Osteoblast (primary cell): ENCODE measurements around the gene SLC26A1. TPM values are rescaled to one million over a fixed set of nuclear protein-coding genes. Genes with fewer than 3 reads are reported as not detected.

ENCODE experiments used
- DNase-seq: peaks from one replicate; pipeline ENCODE4 v3.0.0; 2011; ENCODE audit warnings: low spot score, mixed read lengths; ENCODE audit not compliant: insufficient read length; ENCODE audit errors: missing footprints
- H2AFZ ChIP-seq: 2 replicates; pipeline ENCODE4 v1.6.0; 2011; ENCODE audit warnings: mild to moderate bottlenecking, low read length
- H3K27ac ChIP-seq: 2 replicates; pipeline ENCODE4 v1.5.1; 2011; ENCODE audit warnings: mild to moderate bottlenecking, low read depth, low read length, moderate library complexity
- H3K27me3 ChIP-seq: 2 replicates; pipeline ENCODE4 v1.6.0; 2012; ENCODE audit warnings: mild to moderate bottlenecking, control low read depth, inconsistent platforms, low read length, moderate library complexity; ENCODE audit not compliant: insufficient read depth
- H3K36me3 ChIP-seq: 2 replicates; pipeline ENCODE4 v1.5.1; 2011; ENCODE audit warnings: mild to moderate bottlenecking, low read length, control low read depth, moderate library complexity; ENCODE audit not compliant: insufficient read depth
- H3K4me1 ChIP-seq: 2 replicates; pipeline ENCODE4 v1.5.1; 2011; ENCODE audit warnings: mild to moderate bottlenecking, low read length, control low read depth, moderate library complexity; ENCODE audit not compliant: insufficient read depth
- H3K4me2 ChIP-seq: 2 replicates; pipeline ENCODE4 v1.6.0; 2011; ENCODE audit warnings: mild to moderate bottlenecking, low read length; ENCODE audit not compliant: insufficient read depth
- H3K4me3 ChIP-seq: fragments of 200-600 bp; sonication (generic); 3 replicates; pipeline ENCODE4 v1.5.1; 2012; ENCODE audit warnings: mild to moderate bottlenecking, low read length, inconsistent platforms; ENCODE audit not compliant: insufficient read depth
- H3K79me2 ChIP-seq: 2 replicates; pipeline ENCODE4 v1.6.0; 2012; ENCODE audit warnings: mild to moderate bottlenecking, low read length, control low read depth, inconsistent platforms; ENCODE audit not compliant: insufficient read depth
- H3K9me3 ChIP-seq: 2 replicates; pipeline ENCODE4 v1.5.1; 2011; ENCODE audit warnings: low read depth, low read length, control low read depth
- H4K20me1 ChIP-seq: 2 replicates; pipeline ENCODE4 v1.6.0; 2012; ENCODE audit warnings: mild to moderate bottlenecking, low read length, control low read depth; ENCODE audit not compliant: insufficient read depth
- total RNA-seq: library from RNA; depleted of rRNA; stranded (reverse); fragments of >200 nt; gene quantifications from 2 replicates; pipeline ENCODE4 v1.2.3, GENCODE V29; 2012
- TF ChIP-seq, protein P1 (sequence below): IDR thresholded peaks from 2 replicates; pipeline ENCODE4 v1.5.1; 2011; ENCODE audit warnings: mild to moderate bottlenecking, low read depth, low read length, moderate library complexity; ENCODE audit errors: extremely low read depth

The SLC26A1 gene
- total RNA-seq, 1 donor = 0.36 TPM

DNA sequence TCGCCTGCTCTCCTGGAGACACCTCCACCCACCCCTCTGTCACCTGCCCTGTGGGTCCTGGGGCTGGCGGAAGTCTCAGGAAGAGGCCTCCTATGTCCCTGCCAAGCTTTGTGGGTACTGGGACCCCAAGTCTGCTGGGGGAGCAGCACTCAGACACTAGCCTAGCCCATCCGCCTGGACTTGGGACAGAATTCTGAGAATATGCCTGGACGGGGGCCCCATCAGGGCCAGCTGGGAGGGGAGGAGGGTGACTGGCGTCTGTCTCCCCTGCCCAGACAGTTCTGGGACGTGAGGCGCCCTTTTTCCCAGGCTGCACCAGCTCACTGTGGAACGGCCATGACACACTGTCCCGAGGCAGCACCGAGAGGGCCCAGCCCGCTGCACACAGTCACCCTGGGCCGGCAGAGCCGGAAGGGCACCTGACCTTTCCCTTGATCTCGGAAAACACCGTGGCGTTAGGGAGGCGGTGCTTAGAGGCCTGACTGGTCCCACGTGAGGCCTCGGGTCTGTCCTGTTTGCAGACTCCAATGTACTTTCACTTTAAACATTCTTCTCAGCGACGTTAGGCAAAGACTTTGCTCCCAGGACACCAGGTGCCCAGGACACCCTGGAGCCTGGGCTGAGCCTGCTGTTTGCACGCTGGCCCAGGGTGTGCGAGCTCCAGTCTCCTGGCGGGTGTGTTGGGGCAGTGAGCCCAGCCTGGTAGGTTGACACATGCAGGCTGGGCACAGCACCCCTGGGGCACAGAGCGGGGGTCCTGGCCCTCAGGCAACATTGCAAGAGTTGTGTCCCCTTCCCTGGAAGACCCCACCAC lies 700 bp downstream of the SLC26A1 start:
- no peak for DNase-seq
- TF ChIP-seq, protein P1, sequence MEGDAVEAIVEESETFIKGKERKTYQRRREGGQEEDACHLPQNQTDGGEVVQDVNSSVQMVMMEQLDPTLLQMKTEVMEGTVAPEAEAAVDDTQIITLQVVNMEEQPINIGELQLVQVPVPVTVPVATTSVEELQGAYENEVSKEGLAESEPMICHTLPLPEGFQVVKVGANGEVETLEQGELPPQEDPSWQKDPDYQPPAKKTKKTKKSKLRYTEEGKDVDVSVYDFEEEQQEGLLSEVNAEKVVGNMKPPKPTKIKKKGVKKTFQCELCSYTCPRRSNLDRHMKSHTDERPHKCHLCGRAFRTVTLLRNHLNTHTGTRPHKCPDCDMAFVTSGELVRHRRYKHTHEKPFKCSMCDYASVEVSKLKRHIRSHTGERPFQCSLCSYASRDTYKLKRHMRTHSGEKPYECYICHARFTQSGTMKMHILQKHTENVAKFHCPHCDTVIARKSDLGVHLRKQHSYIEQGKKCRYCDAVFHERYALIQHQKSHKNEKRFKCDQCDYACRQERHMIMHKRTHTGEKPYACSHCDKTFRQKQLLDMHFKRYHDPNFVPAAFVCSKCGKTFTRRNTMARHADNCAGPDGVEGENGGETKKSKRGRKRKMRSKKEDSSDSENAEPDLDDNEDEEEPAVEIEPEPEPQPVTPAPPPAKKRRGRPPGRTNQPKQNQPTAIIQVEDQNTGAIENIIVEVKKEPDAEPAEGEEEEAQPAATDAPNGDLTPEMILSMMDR = no peak
- H3K27ac ChIP-seq = no peak overlapping the region
- H3K4me1 ChIP-seq = peaks cover 6% of the 10 kb centered on the region
- peaks cover 7% of the 10 kb centered on the region for H3K79me2 ChIP-seq
- peaks cover 30% of the 10 kb centered on the region for H4K20me1 ChIP-seq
- no peak overlapping the region for H3K4me3 ChIP-seq
- no peaks in the 10 kb centered on the region for H3K36me3 ChIP-seq
- no peak overlapping the region for H3K4me2 ChIP-seq
- H2AFZ ChIP-seq = no peak overlapping the region
- H3K27me3 ChIP-seq = peaks cover 8% of the 10 kb centered on the region
- H3K9me3 ChIP-seq = no peaks in the 10 kb centered on the region

DNA sequence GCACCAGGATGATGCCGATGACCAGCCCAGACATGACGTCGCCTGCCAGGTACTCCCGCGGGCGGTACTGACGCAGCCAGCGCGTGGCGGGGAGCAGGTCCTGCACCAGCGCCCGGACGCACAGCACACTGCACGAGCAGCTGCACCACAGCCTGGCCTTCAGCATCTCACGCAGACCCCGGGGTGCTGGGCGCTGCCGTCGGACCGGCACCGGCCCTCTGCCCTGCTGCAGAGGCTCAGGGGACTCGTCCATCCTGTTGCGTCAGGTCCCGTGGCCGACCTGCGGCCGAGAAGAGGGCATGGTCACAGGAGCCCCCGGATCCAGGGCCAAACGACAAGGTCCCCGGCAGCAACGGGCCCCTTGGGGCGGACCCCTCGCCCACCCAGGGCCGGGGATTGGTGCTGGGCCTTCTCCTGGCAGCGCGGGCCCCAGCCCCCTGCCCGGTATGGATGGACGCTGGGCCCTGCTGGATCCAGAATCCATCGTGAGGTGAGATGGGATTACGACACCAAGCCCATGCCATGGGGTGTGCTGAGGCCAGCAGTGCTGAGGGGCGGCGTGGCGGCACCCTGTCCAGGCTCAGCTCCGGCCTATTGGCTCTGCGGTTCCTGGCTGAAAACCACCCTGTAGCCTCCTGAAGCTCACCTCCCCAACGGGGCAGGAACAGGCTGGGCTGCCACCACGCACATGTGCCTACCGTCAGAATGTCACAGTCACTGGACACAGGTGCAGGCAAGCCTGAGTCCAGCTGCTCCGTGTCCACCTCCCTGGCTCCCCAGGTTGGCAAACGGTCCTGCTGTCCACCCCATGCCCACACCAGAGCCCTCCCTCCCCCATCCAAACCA lies 1.5 kb downstream of the SLC26A1 start:
- peaks cover 6% of the 10 kb centered on the region for H3K4me1 ChIP-seq
- H3K27me3 ChIP-seq = peaks cover 1% of the 10 kb centered on the region

DNA sequence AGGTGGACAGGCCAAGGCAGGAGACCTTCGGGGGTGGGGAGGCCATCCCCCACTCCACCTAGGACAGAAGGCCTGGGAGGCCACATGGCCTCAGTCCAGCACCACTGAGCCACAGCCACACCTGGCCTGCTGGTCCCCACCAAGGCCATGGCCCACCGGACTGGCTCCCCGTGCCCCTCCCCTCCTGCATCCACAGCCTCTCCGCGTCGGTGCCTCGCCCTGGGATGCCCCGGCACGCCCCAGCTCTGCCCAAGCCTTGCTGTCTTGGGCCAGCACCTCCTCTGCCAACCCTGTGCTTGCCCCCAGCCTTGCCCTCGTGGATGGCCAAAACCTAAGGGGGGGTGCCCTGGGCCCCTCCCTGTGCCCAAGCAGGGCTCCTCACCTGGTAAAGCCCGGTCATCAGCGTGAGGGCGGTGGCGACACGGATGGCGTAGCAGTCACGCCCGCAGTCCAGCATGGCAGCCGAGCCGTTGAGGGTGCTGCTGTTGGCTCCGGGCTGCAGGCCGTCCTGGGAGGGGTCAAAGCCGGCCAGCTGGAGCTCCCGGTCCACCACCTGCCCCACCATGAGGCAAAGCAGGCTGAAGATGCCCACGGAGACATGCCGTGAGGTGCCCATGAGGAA lies 2.3 kb downstream of the SLC26A1 start:
- Histone ChIP-seq H3K79me2 (peaks cover 8% of the 10 kb centered on the region), H3K9me3 (no peaks in the 10 kb centered on the region), H3K4me3 (no peak overlapping the region), H3K27me3 (no peaks in the 10 kb centered on the region), H3K4me1 (peaks cover 14% of the 10 kb centered on the region), H3K36me3 (no peaks in the 10 kb centered on the region), H2AFZ (no peak overlapping the region), H3K27ac (no peak overlapping the region), H3K4me2 (no peak overlapping the region), H4K20me1 (peaks cover 27% of the 10 kb centered on the region)
- TF ChIP-seq, protein P1 = no peak
- no peak for DNase-seq

More for the DNA sequence above, 1.5 kb downstream of the SLC26A1 start:
- H4K20me1 ChIP-seq = peaks cover 30% of the 10 kb centered on the region
- no peaks in the 10 kb centered on the region for H3K9me3 ChIP-seq
- no peak for DNase-seq
- peaks cover 7% of the 10 kb centered on the region for H3K79me2 ChIP-seq
- H3K36me3 ChIP-seq = no peaks in the 10 kb centered on the region
- H3K4me2 ChIP-seq = no peak overlapping the region
- TF ChIP-seq, protein P1 = no peak
- no peak overlapping the region for H2AFZ ChIP-seq
- H3K27ac ChIP-seq = no peak overlapping the region
- no peak overlapping the region for H3K4me3 ChIP-seq
